Hepatocyte (in vitro differentiated cells): ENCODE measurements around the gene ALDH1A1.

Source experiments
- EZH2 ChIP-seq: fragments of 200-600 bp; sonication (generic); IDR thresholded peaks from 2 replicates; pipeline ENCODE4 v1.6.1; 2016; ENCODE audit warnings: antibody characterized with exemption, mild to moderate bottlenecking, borderline replicate concordance
- EZH2phosphoT487 ChIP-seq: fragments of 200-600 bp; sonication (generic); IDR thresholded peaks from one replicate; pipeline ENCODE4 v1.6.1; 2018; ENCODE audit warnings: antibody characterized with exemption, mild to moderate bottlenecking, low read depth, moderate library complexity; ENCODE audit not compliant: unreplicated experiment, severe bottlenecking
- TF ChIP-seq, protein P1 (sequence below): fragments of 200-600 bp; sonication (generic); IDR thresholded peaks from 2 replicates; pipeline ENCODE4 v1.5.1; 2016; ENCODE audit warnings: antibody characterized with exemption, mild to moderate bottlenecking; ENCODE audit not compliant: poor library complexity

DNA sequence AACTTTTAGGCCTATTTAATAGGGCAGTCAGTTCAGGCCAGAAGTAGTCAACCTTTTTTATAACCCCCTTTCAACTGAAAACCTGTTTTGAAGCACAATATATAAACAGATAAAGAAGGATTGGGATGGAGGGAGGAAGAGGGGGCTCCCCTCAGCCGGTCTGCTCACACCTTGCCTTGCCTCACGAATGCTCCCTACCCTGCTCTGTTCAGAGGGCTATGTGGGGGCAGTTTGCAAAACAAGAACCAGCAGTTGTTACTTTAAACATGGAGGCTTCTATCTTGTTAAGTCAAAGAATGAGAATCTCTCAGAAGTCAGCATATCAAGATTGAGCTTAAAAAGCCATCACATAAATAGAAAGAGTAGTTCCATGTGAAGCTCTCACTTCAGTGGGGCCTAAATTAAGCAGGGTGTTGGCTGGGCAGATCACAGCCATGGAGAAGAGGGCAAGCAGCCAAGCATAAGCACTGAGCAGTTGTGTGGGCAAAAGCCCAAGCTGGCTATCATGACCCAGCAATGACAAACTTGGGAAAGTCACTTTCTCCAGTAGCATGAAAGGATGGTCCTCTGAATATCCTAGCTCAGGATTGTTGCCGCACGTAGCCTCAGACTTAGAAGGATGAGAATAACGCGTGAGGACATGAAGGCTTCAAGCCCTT lies 70.6 kb downstream of the ALDH1A1 start:
- TF ChIP-seq, protein P1, sequence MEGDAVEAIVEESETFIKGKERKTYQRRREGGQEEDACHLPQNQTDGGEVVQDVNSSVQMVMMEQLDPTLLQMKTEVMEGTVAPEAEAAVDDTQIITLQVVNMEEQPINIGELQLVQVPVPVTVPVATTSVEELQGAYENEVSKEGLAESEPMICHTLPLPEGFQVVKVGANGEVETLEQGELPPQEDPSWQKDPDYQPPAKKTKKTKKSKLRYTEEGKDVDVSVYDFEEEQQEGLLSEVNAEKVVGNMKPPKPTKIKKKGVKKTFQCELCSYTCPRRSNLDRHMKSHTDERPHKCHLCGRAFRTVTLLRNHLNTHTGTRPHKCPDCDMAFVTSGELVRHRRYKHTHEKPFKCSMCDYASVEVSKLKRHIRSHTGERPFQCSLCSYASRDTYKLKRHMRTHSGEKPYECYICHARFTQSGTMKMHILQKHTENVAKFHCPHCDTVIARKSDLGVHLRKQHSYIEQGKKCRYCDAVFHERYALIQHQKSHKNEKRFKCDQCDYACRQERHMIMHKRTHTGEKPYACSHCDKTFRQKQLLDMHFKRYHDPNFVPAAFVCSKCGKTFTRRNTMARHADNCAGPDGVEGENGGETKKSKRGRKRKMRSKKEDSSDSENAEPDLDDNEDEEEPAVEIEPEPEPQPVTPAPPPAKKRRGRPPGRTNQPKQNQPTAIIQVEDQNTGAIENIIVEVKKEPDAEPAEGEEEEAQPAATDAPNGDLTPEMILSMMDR: no peak
- no peak for TF ChIP-seq EZH2phosphoT487
- TF ChIP-seq EZH2: no peak
